ENCODE data around the gene ATP5F1B. TPM values are rescaled to one million over a fixed set of nuclear protein-coding genes. Genes with fewer than 3 reads are reported as not detected.

The ATP5F1B gene
- total RNA-seq, 1 donor from 2014 or later, result 405 TPM

GRCh38 chr12:56601503-56601902 is 44.3 kb downstream of the ATP5F1B start:
- H3K27me3 ChIP-seq, result no peaks in the 10 kb centered on the region
- H3K27ac ChIP-seq, result no peak overlapping the region
- intact Hi-C loops (cut with DNase I), result no loop called here
- no peak for TF ChIP-seq POLR2AphosphoS5 (IDR thresholded peaks at IDR 0.05; ENCODE audit: insufficient read depth in 1 of 2, low read depth in 1 of 2)
- no peak for TF ChIP-seq CTCF (IDR thresholded peaks at IDR 0.05)
- no peak for TF ChIP-seq POLR2A (IDR thresholded peaks at IDR 0.05)
- peaks cover 16 to 98% of the 10 kb centered on the region in 2 donors for H3K36me3 ChIP-seq
- no peak overlapping the region for H3K4me3 ChIP-seq
- no peak for DNase-seq (ENCODE audit: extremely low spot score in 2 of 2)
- no peaks in the 10 kb centered on the region for H3K4me1 ChIP-seq
- no peaks in the 10 kb centered on the region for H3K9me3 ChIP-seq

DNA sequence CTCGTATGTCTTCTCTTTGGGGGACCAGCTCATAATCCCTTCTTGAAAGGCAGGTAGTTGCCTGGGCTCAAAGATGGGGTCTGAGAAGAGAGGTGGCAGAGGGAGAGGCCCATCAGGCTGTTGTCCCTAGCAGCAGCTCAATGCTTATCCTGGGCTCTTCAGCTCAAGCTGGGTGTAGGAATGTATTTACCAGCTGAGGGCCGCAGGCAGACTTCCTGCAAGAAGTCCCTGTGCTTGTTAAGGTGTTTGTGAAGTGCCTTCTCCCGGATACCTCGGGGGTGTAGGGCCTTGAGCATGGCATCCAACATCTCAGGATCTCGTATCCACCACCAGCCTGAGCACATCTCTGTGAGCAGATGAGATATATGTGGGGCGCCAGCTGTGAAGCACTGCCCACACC is 45.0 kb downstream of the ATP5F1B start:
- Histone ChIP-seq H3K27me3 (no peaks in the 10 kb centered on the region), H3K4me3 (no peak overlapping the region), H3K4me1 (no peaks in the 10 kb centered on the region), H3K36me3 (peaks cover 14 to 90% of the 10 kb centered on the region in 2 donors), H3K27ac (no peak overlapping the region), H3K9me3 (no peaks in the 10 kb centered on the region)
- TF ChIP-seq POLR2A (IDR thresholded peaks at IDR 0.05), result no peak
- TF ChIP-seq POLR2AphosphoS5 (IDR thresholded peaks at IDR 0.05; ENCODE audit: insufficient read depth in 1 of 2, low read depth in 1 of 2), result no peak
- TF ChIP-seq CTCF (IDR thresholded peaks at IDR 0.05), result no peak
- no peak for DNase-seq (ENCODE audit: extremely low spot score in 2 of 2)
- intact Hi-C loops (cut with DNase I), result no loop called here

DNA sequence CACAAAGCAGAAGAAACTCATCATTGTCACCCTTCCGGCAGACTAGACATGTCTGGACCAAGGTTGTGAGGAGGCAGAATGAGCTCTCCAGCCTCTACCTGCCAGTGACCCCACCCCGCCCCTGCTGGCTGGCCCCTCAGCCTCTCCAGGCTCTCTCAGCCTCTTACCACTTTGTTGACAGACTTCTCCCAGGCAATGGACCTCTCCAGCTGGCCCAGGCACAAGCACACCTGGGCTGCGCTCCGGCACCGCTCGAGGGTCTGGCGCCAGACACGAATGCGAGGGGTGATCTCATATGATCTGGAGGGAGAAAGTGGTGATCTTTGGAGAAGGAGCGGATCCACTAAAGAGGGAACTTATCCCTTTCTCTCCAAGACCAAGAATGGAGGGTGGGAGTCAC is 46.0 kb downstream of the ATP5F1B start:
- Histone ChIP-seq H3K36me3 (peaks cover 9 to 81% of the 10 kb centered on the region in 2 donors), H3K27ac (no peak overlapping the region), H3K9me3 (no peaks in the 10 kb centered on the region), H3K4me3 (no peak overlapping the region), H3K4me1 (no peaks in the 10 kb centered on the region), H3K27me3 (no peaks in the 10 kb centered on the region)
- TF ChIP-seq POLR2AphosphoS5 (IDR thresholded peaks at IDR 0.05; ENCODE audit: insufficient read depth in 1 of 2, low read depth in 1 of 2) (no peak), CTCF (IDR thresholded peaks at IDR 0.05) (no peak), POLR2A (IDR thresholded peaks at IDR 0.05) (no peak)
- no peak for DNase-seq (ENCODE audit: extremely low spot score in 2 of 2)
- intact Hi-C loops (cut with DNase I), result no loop called here

GRCh38 chr12:56599041-56599440 is 46.7 kb downstream of the ATP5F1B start:
- Histone ChIP-seq H3K36me3 (peaks cover 9 to 73% of the 10 kb centered on the region in 2 donors), H3K4me3 (no peak overlapping the region), H3K27ac (no peak overlapping the region), H3K9me3 (no peaks in the 10 kb centered on the region), H3K27me3 (no peaks in the 10 kb centered on the region), H3K4me1 (peaks cover 3% of the 10 kb centered on the region)
- no peak for DNase-seq (ENCODE audit: extremely low spot score in 2 of 2)
- TF ChIP-seq CTCF (IDR thresholded peaks at IDR 0.05), result no peak
- TF ChIP-seq POLR2A (IDR thresholded peaks at IDR 0.05), result no peak
- TF ChIP-seq POLR2AphosphoS5 (IDR thresholded peaks at IDR 0.05; ENCODE audit: insufficient read depth in 1 of 2, low read depth in 1 of 2), result no peak
- intact Hi-C loops (cut with DNase I), result no loop called here

- no peaks in the 10 kb centered on the region for H3K27me3 ChIP-seq
- H3K36me3 ChIP-seq, result peaks cover 9 to 51% of the 10 kb centered on the region in 2 donors
- DNase-seq (ENCODE audit: extremely low spot score in 2 of 2), result no peak
- intact Hi-C loops (cut with DNase I), result no loop called here
- TF ChIP-seq POLR2AphosphoS5 (IDR thresholded peaks at IDR 0.05; ENCODE audit: insufficient read depth in 1 of 2, low read depth in 1 of 2), result no peak
- H3K4me1 ChIP-seq, result peaks cover 10% of the 10 kb centered on the region
- no peaks in the 10 kb centered on the region for H3K9me3 ChIP-seq
- H3K4me3 ChIP-seq, result no peak overlapping the region
- no peak overlapping the region for H3K27ac ChIP-seq
Measured at GRCh38 chr12:56596815-56597214, 49.0 kb downstream of the ATP5F1B start.

All from vagina (tissue), 2 donors.